HCT116 (cell line): ENCODE results near the gene C4orf46.

Experiments
- CEBPB ChIP-seq: IDR thresholded peaks from 2 replicates; pipeline ENCODE4 v1.6.1; 2012; ENCODE audit warnings: low read depth
- CTCF ChIP-seq, 3 experiments: fragments of 200-600 bp in 1 of 3; sonication (generic) in 1 of 3; IDR thresholded peaks in 2 of 3; conservative IDR thresholded peaks in 1 of 3; 2 replicates each; pipeline ENCODE4 v1.5.1; 2012 to 2017; ENCODE audit warnings: low read depth in 2 of 3, low read length in 2 of 3, antibody characterized with exemption in 1 of 3, borderline replicate concordance in 1 of 3, control low read depth in 1 of 3, mild to moderate bottlenecking in 1 of 3, mixed read lengths in 1 of 3, mixed run types in 1 of 3, moderate library complexity in 1 of 3; ENCODE audit not compliant: insufficient read depth in 1 of 3
- EZH2 ChIP-seq: fragments of 200-600 bp; sonication (generic); IDR thresholded peaks from 2 replicates; pipeline ENCODE4 v1.6.1; 2017; ENCODE audit warnings: antibody characterized with exemption, mixed run types
- FOSL1 ChIP-seq: IDR thresholded peaks from 2 replicates; pipeline ENCODE4 v1.6.1; 2012; ENCODE audit warnings: low read depth
- POLR2A ChIP-seq: IDR thresholded peaks from 2 replicates; pipeline ENCODE4 v1.7.0; 2011; ENCODE audit warnings: borderline replicate concordance; ENCODE audit not compliant: insufficient read depth, insufficient read length; ENCODE audit errors: extremely low read depth
- POLR2AphosphoS5 ChIP-seq: IDR thresholded peaks from 2 replicates; pipeline ENCODE4 v1.6.1; 2011; ENCODE audit warnings: mild to moderate bottlenecking, low read depth, low read length, moderate library complexity
- TF ChIP-seq, protein P1 (sequence below): IDR thresholded peaks from 2 replicates; pipeline ENCODE4 v1.6.1; 2011; ENCODE audit warnings: mild to moderate bottlenecking, low read length, moderate library complexity; ENCODE audit not compliant: insufficient replicate concordance; ENCODE audit errors: extremely low read depth
- TF ChIP-seq, protein P2 (sequence below): IDR thresholded peaks from 2 replicates; pipeline ENCODE4 v1.6.1; 2012; ENCODE audit warnings: low read depth

DNA sequence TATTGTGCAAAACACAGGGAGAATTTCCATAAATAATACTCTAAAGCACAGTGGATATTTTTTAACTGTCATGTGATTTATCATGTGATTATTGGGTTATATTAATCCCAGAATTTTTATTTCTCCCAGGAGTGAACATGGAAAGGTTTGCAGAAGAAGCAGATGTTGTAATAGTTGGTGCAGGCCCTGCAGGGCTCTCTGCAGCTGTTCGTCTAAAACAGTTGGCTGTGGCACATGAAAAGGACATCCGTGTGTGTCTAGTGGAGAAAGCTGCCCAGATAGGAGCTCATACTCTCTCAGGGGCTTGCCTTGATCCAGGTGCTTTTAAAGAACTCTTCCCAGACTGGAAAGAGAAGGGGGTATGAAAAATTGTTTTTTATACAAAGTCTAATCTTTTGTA, 10.4 kb upstream of the C4orf46 start:
- TF ChIP-seq, protein P1, sequence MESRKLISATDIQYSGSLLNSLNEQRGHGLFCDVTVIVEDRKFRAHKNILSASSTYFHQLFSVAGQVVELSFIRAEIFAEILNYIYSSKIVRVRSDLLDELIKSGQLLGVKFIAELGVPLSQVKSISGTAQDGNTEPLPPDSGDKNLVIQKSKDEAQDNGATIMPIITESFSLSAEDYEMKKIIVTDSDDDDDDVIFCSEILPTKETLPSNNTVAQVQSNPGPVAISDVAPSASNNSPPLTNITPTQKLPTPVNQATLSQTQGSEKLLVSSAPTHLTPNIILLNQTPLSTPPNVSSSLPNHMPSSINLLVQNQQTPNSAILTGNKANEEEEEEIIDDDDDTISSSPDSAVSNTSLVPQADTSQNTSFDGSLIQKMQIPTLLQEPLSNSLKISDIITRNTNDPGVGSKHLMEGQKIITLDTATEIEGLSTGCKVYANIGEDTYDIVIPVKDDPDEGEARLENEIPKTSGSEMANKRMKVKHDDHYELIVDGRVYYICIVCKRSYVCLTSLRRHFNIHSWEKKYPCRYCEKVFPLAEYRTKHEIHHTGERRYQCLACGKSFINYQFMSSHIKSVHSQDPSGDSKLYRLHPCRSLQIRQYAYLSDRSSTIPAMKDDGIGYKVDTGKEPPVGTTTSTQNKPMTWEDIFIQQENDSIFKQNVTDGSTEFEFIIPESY = no peak
- no peak for TF ChIP-seq FOSL1
- TF ChIP-seq EZH2 = no peak
- no peak for TF ChIP-seq POLR2AphosphoS5
- no peak for TF ChIP-seq CEBPB
- TF ChIP-seq POLR2A = no peak
- no peak for TF ChIP-seq CTCF (IDR thresholded peaks at IDR 0.05 in 2 of 3, conservative IDR thresholded peaks at IDR 0.05 in 1 of 3; ENCODE audit: borderline replicate concordance in 1 of 3, insufficient read depth in 1 of 3, low read depth in 2 of 3, low read length in 2 of 3)
- TF ChIP-seq, protein P2, sequence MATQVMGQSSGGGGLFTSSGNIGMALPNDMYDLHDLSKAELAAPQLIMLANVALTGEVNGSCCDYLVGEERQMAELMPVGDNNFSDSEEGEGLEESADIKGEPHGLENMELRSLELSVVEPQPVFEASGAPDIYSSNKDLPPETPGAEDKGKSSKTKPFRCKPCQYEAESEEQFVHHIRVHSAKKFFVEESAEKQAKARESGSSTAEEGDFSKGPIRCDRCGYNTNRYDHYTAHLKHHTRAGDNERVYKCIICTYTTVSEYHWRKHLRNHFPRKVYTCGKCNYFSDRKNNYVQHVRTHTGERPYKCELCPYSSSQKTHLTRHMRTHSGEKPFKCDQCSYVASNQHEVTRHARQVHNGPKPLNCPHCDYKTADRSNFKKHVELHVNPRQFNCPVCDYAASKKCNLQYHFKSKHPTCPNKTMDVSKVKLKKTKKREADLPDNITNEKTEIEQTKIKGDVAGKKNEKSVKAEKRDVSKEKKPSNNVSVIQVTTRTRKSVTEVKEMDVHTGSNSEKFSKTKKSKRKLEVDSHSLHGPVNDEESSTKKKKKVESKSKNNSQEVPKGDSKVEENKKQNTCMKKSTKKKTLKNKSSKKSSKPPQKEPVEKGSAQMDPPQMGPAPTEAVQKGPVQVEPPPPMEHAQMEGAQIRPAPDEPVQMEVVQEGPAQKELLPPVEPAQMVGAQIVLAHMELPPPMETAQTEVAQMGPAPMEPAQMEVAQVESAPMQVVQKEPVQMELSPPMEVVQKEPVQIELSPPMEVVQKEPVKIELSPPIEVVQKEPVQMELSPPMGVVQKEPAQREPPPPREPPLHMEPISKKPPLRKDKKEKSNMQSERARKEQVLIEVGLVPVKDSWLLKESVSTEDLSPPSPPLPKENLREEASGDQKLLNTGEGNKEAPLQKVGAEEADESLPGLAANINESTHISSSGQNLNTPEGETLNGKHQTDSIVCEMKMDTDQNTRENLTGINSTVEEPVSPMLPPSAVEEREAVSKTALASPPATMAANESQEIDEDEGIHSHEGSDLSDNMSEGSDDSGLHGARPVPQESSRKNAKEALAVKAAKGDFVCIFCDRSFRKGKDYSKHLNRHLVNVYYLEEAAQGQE = no peak
